ENCODE data around the gene COL4A2. TPM values are rescaled to one million over a fixed set of nuclear protein-coding genes. Genes with fewer than 3 reads are reported as not detected.

COL4A2 gene
- polyA plus RNA-seq, 1 donor (not counting 4 experiments of a cell fraction or from before 2014, with no cell fraction given): 30.7 TPM

DNA sequence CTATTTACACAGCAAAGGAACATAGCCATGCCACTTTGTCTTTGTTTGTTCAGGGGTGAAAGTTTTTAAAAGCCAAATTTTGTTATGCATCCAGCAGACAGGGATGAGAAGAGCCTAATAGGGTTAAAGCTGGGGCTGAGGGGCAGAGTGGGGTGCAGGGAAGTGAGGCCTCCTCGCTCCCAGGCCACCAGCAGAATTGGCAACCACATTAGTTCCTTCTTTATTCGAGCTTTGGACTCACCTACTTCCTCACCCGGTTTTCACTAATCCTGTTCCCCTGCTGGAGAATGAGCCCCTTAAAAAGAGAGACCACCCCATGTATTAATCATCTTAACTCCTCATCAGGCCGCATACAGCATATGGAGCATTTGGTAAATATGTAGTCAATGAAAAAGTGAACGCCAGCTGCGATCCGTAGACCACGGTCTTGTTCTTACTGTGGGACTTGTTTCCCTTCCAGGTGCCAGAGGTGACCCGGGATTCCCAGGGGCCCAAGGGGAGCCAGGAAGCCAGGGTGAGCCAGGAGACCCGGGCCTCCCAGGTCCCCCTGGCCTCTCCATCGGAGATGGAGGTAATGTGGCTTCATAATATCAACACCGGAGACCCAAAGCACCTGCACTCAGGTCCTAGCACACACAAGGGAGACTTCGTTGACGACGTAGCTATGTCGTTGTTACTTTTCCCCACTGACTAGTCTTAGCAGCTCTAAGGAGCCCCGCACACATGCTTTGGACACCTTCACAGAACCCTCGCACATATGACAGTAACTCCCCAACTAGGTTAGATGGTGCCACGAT, 142.3 kb downstream of the COL4A2 start:
- Histone ChIP-seq H3K9me3 (ENCODE audit: control insufficient read depth, low read depth, low read length) (no peaks in the 10 kb centered on the region), H2AFZ (ENCODE audit: control insufficient read depth, low read length) (no peak overlapping the region), H3K9me1 (ENCODE audit: control insufficient read depth, extremely low read depth, insufficient read depth, low read length) (no peaks in the 10 kb centered on the region), H3K79me2 (ENCODE audit: control insufficient read depth, insufficient read depth, low read length) (no peaks in the 10 kb centered on the region), H3K4me3 (ENCODE audit: control insufficient read depth in 2 of 3, extremely low read depth in 1 of 3, insufficient read depth in 2 of 3, low read depth in 1 of 3, low read length in 3 of 3) (no peak overlapping the region), H3K27me3 (ENCODE audit: control insufficient read depth, extremely low read depth, insufficient read depth, low read length) (no peaks in the 10 kb centered on the region), H3K27ac (ENCODE audit: control insufficient read depth, insufficient read depth, low read length) (no peak overlapping the region), H3K9ac (ENCODE audit: control insufficient read depth, extremely low read depth, insufficient read depth, low read length) (no peak overlapping the region), H4K20me1 (ENCODE audit: control insufficient read depth, extremely low read depth, insufficient read depth, low read length) (no peaks in the 10 kb centered on the region), H3K4me1 (ENCODE audit: control insufficient read depth, extremely low read depth, insufficient read depth, low read length) (peaks cover 46% of the 10 kb centered on the region), H3K36me3 (ENCODE audit: control insufficient read depth in 2 of 2, extremely low read depth in 1 of 2, insufficient read depth in 2 of 2, low read length in 2 of 2) (peaks cover 0 to 17% of the 10 kb centered on the region in 2 experiments), H3K4me2 (ENCODE audit: control insufficient read depth, extremely low read depth, insufficient read depth, low read depth, low read length) (no peak overlapping the region)
- dilution Hi-C loops (cut with MboI; ENCODE audit: extremely low pct_ligation_motif_present, low sequenced_read_pairs): no loop called here
- FAIRE-seq (peak; percentile 48), DNase-seq (ENCODE audit: low read depth, low spot score) (no peak)
- no peak for TF ChIP-seq EZH2 (IDR thresholded peaks at IDR 0.05; ENCODE audit: low read length)
- TF ChIP-seq, protein P1, sequence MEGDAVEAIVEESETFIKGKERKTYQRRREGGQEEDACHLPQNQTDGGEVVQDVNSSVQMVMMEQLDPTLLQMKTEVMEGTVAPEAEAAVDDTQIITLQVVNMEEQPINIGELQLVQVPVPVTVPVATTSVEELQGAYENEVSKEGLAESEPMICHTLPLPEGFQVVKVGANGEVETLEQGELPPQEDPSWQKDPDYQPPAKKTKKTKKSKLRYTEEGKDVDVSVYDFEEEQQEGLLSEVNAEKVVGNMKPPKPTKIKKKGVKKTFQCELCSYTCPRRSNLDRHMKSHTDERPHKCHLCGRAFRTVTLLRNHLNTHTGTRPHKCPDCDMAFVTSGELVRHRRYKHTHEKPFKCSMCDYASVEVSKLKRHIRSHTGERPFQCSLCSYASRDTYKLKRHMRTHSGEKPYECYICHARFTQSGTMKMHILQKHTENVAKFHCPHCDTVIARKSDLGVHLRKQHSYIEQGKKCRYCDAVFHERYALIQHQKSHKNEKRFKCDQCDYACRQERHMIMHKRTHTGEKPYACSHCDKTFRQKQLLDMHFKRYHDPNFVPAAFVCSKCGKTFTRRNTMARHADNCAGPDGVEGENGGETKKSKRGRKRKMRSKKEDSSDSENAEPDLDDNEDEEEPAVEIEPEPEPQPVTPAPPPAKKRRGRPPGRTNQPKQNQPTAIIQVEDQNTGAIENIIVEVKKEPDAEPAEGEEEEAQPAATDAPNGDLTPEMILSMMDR (optimal IDR thresholded peaks at IDR 0.05 in 1 of 3, IDR thresholded peaks at IDR 0.05 in 1 of 3, conservative IDR thresholded peaks at IDR 0.05 in 1 of 3; ENCODE audit: extremely low read depth in 1 of 3, insufficient read depth in 2 of 3, low read length in 3 of 3): no peak

DNA sequence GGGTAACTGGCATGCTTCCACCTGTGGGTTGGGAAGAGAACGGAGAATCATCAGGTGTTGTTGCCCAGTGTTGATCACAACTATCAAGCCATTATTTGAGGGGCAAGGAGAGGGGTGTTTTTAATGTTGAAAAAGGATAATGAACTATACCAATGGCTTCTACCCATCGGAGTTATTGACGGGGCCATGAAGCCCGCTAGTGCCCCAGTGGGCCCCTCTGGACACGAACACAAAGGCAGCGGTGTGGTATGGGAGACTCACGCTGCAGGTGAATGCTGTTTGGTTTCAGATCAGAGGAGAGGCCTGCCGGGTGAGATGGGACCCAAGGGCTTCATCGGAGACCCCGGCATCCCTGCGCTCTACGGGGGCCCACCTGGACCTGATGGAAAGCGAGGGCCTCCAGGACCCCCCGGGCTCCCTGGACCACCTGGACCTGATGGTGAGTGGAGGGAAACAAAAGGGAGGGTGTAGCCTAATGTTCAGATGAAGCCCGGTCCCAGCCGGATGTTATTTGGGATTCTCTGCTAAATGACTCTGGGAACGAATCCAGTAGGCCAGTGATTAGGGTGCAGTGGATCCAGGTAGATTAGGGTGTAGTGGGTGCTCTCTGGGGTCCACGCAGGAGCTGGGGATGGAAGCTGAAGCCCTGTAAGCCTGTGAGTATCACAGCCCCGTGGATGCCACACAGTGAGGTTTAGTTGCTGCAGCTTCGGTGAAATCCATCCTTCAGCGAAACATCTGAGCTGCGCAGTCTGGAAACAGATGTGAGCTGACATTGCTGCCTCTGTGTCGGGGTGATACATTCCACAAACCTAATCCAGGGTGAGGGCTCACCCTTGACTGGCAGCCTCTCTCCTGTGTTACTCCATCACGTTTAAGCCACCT, 143.2 kb downstream of the COL4A2 start:
- Histone ChIP-seq H3K9ac (ENCODE audit: control insufficient read depth, extremely low read depth, insufficient read depth, low read length) (no peak overlapping the region), H3K27me3 (ENCODE audit: control insufficient read depth, extremely low read depth, insufficient read depth, low read length) (no peaks in the 10 kb centered on the region), H3K4me3 (ENCODE audit: control insufficient read depth in 2 of 3, extremely low read depth in 1 of 3, insufficient read depth in 2 of 3, low read depth in 1 of 3, low read length in 3 of 3) (no peak overlapping the region), H3K79me2 (ENCODE audit: control insufficient read depth, insufficient read depth, low read length) (no peaks in the 10 kb centered on the region), H3K9me1 (ENCODE audit: control insufficient read depth, extremely low read depth, insufficient read depth, low read length) (no peaks in the 10 kb centered on the region), H3K9me3 (ENCODE audit: control insufficient read depth, low read depth, low read length) (no peaks in the 10 kb centered on the region), H3K27ac (ENCODE audit: control insufficient read depth, insufficient read depth, low read length) (no peak overlapping the region), H3K36me3 (ENCODE audit: control insufficient read depth in 2 of 2, extremely low read depth in 1 of 2, insufficient read depth in 2 of 2, low read length in 2 of 2) (peaks cover 0 to 17% of the 10 kb centered on the region in 2 experiments), H3K4me2 (ENCODE audit: control insufficient read depth, extremely low read depth, insufficient read depth, low read depth, low read length) (no peak overlapping the region), H3K4me1 (ENCODE audit: control insufficient read depth, extremely low read depth, insufficient read depth, low read length) (peaks cover 38% of the 10 kb centered on the region), H4K20me1 (ENCODE audit: control insufficient read depth, extremely low read depth, insufficient read depth, low read length) (no peaks in the 10 kb centered on the region), H2AFZ (ENCODE audit: control insufficient read depth, low read length) (no peak overlapping the region)
- no peak for TF ChIP-seq EZH2 (IDR thresholded peaks at IDR 0.05; ENCODE audit: low read length)
- TF ChIP-seq, protein P1 (optimal IDR thresholded peaks at IDR 0.05 in 1 of 3, IDR thresholded peaks at IDR 0.05 in 1 of 3, conservative IDR thresholded peaks at IDR 0.05 in 1 of 3; ENCODE audit: extremely low read depth in 1 of 3, insufficient read depth in 2 of 3, low read length in 3 of 3): no peak
- FAIRE-seq: no peak
- dilution Hi-C loops (cut with MboI; ENCODE audit: extremely low pct_ligation_motif_present, low sequenced_read_pairs): no loop called here
- no peak for DNase-seq (ENCODE audit: low read depth, low spot score)

Data from keratinocyte (primary cell).